GM18502 (cell line): ENCODE data around the gene FBXO15.

Experiments
- ATAC-seq: cut with Tn5 transposase; IDR thresholded peaks from one replicate; pipeline ENCODE4 v1.9.1; 2021; ENCODE audit warnings: mild to moderate bottlenecking; ENCODE audit not compliant: unreplicated experiment, poor library complexity

The FBXO15 gene

GRCh38 chr18:74155276-74155675 is 7.6 kb upstream of the FBXO15 start:
- no peak for ATAC-seq

DNA sequence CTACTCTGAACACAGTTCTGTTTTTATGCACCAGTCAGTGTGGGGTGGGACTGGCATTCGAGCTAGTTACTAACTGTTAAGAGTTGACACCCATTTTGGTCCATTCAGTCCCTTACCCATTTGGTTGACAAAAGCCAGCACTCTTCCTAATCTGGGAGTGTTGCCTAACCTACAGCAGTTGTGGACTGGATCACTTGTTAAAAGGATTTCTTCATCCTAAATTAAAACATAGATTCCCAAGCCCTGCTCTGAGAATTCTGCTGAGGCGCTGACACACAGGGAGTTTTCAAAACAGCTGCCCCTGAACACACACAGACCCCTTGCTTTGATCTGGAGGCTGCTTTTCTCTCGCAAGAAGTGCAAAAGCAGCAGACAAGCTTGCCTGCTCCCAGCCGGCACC is 7.1 kb upstream of the FBXO15 start:
- no peak for ATAC-seq

DNA sequence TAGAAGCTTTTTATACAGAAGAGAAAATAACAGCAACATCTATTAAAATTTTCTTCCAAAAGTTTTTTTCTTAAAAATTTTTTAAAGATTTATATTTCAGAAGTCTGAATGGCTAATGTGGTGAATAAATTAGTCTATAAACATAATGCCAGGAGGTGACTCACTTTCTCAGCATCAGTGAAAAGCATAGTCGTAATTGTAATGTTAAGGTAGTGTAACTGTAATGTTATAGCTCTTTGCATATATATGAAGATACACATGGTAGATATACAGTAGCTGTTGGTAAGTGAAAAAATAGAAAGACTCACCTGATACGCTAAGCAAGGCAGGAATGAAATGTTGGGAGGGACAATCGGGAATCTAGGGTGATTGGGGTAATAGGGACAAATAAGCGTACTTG is 6.2 kb upstream of the FBXO15 start:
- no peak for ATAC-seq

GRCh38 chr18:74153377-74153776 is 5.7 kb upstream of the FBXO15 start:
- ATAC-seq: no peak

DNA sequence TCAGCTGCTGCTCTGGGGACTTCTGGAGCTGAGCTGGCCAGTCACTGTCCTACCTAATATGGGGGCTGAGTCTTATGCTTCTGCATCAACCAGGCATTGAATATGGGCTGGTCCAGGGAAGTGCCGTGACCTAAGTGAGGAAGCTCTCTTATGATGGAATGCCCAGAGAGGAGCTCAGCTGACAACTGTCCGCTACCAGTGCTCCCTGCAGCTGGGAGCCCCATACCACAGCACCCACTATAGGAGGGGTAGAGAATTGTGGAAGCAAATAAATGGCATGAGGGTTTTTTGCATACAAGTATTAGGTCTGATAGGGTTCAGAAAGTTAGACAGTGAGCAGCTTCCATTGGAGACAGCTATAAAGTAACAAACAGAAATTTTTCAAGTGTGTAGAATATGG is 5.2 kb upstream of the FBXO15 start:
- no peak for ATAC-seq

DNA sequence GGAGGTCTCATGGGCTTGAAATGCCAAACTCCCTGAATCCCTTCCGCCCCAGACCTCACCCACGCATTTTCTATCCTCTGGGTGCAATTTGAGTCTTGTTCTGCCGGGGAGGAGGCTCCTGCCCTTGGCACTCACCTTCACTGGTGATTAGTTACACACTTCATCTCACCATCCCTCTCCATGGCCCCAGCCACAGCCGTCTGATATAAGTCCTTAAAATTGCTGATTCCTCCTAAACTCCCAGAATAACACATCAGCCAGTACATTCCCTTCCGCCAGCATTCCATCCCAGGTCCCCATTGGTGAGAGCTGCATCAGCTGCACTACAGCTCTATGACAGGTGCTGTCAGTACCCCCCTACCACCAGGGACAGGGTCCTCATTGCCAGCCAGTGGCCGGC is 4.6 kb upstream of the FBXO15 start:
- no peak for ATAC-seq

GRCh38 chr18:74149878-74150277 is 2.2 kb upstream of the FBXO15 start:
- ATAC-seq: no peak

DNA sequence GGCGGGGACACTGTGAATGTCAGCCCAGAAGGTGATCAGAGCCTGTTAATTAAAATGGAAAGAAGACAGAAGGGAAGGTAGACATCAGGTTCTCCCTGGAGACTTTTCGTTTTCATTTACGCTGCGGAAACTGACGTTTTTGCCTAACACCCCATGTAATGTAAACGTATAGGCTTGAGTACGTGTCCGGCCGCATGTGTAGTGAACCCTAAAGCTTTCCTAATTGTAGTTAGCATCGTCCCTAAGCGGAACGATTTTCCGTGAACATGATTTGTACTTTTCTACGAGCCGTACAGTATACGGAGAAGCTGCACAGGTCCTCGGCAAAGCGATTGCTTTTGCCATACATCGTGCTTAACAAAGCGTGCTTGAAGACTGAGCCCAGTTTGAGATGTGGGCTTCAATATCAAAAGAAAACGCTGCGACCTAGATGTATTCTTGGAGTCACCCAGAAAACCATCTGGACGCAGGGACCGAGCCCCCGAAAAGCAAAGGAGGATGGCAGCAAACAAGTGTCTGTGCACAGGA is 973 bp upstream of the FBXO15 start:
- peak; percentile 26 for ATAC-seq

- no peak for ATAC-seq
Observed at GRCh38 chr18:74147491-74147778, 199 bp downstream of the FBXO15 start.

DNA sequence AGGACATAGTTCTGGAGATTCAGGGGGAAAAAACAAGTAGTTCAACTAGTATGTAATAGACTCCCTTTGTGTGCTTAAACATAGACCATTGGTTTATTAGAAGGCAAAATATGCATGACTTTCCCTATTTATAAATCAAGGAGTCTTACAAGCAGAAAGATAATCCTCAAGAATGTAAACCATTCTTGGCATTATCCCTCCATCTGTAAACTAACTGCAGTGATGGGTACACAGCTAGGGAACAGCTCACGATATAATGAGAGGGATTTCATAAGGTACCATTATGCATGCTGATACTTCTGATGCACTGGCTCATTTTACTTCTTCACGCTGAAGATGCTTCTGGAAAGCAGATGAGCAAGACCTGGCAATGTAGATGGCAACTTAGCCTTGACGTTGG is 878 bp downstream of the FBXO15 start:
- no peak for ATAC-seq

GRCh38 chr18:74142252-74142651 is 5.4 kb downstream of the FBXO15 start:
- no peak for ATAC-seq

DNA sequence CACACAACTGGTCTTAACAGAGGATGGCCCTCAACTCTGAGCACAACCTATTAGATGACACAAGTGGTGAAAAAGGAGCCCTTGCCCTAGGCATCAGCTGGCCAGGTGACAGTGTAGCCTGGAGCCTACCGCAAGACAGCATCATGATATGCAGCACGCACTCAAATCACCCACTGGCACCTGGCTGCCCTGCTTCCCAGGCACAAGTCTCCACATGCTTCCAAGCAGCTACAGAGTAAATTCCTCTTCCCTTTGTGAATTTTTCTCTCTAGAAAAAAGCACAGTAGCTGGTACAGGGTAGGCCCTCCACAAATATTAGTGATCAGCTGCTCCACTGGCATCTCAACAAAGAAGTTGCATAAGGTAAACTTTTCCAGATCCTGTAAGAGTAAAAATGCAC is 6.0 kb downstream of the FBXO15 start:
- ATAC-seq: no peak

DNA sequence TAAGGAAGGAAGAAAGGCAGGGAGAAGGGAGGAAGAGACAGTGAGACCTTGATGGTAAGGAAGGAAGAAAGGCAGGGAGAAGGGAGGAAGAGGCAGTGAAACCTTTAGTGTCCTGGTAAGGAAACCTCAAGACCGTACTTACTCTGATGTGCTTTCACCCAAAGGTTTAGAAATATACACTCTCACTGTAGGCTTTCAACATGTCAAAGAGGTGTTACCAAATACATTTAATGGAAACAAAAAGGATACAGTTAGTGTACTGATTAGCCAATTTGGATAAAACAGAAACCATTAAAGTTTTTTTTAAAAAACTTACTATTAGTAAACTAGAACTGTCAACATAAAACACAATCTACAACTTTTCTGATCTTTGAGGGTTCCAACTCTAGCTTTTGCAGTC is 7.1 kb downstream of the FBXO15 start:
- ATAC-seq: no peak

GRCh38 chr18:74139888-74140287 is 7.7 kb downstream of the FBXO15 start:
- ATAC-seq: peak; percentile 68

- no peak for ATAC-seq
Observed at GRCh38 chr18:74139411-74139810, 8.2 kb downstream of the FBXO15 start.

- no peak for ATAC-seq
Observed at GRCh38 chr18:74137920-74138538, 9.6 kb downstream of the FBXO15 start.

DNA sequence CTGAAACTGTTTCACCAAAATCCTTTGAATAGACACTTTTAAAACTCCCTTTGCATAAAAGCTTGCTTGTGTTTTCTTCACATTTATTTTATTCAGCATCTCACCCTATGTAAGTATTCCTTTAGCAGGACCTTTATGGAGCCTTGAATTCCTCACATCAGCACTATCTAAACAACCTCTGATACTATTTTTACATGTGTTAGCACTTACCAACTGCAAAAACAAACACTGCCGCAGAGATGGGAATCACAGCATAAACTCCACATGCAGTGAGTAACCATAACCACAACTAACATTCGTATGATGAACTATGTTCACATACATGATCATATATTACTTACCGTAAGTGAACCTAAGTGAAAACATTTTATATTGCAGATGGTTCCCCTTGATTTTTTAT is 15.4 kb downstream of the FBXO15 start:
- no peak for ATAC-seq

DNA sequence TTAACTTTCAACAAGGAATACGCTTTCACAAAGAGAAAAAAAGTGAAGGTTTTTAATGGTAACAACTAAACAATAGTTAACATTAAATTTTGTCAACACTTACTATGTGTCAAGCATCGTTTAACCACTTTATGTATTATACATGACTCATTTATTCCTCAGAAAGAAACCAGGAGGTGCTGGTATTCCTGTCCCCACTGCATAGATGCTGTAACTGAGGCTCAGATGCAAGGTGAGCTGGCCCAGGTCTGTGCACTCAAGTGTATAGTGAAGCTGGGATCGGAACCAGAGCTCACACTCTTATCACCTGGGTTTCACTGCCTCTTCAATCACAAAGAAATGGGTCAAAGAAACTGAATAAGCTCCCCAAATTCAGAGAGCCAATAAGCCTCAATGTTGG is 16.5 kb downstream of the FBXO15 start:
- ATAC-seq: no peak

- no peak for ATAC-seq
Observed at GRCh38 chr18:74128159-74128558, 19.5 kb downstream of the FBXO15 start.

DNA sequence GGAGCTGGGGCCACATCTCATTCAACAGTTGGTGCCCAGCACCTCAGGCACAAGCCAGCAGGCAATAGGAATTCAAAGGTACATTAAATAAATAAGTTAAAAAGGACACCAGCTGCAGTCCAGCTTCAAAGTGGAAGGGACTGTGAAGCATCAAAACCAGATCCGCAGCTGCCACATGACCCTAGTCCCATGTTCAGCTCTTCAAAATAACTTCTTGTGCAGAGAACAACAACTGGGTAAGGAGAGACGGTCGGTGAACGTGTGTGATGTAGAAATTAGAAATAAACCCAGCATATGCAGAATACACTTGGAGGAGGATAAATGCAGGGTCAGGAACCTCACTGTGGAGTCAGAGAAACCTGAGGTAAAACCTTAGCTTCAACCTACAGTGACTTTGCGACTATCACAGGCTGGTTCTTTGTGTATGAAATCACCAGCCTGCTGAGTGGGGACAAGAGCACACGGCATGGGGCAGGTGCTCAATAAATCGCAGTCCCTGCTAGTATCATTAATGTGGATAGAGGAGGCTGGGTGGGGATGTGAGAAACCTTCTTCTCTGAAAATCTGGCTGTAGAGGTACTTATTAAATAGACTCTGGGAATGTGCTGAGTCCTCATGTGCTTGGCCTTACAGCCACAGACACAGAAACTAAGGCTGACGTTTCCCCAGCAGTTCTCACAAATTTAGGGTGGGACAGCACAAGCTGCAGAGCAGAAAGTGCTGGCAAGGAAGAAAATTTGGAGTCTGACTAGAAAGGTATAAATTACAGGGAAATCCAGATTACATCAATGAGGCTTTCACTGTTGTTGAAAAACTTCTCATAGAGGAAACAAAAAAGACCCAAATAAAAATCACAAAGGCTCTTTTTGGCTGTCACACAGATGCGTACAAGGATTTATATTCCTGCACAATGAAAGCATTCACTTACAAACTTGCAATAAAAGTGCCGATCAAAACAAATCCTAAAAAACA is 20.7 kb downstream of the FBXO15 start:
- no peak for ATAC-seq

GRCh38 chr18:74124642-74125041 is 23.0 kb downstream of the FBXO15 start:
- no peak for ATAC-seq

DNA sequence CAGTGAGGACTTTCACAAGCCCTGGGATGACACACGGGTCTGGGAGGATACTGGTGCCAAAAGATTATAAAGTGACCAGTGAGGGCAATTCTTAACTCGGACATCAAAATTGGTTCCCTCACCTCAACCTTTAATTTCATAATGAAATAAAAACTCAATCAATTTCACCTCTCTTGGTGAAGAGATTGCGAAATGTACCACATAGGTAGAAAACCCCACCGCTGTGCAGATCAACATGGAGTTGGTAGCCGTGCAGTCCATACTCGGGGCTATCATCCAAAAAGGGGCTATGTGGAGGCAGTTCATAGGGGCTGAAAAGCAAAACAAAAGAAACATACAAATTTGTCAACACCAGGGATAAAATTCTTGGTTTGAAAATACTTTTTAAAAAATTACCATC is 24.4 kb downstream of the FBXO15 start:
- no peak for ATAC-seq
